LoVo (cell line): ENCODE measurements around the gene PGBD5.

ENCODE experiments used
- DNase-seq: peaks from one replicate; pipeline ENCODE4 v3.0.0-alpha.2; 2016; ENCODE audit warnings: low spot score

Gene PGBD5

GRCh38 chr1:230321741-230322420 is 104.3 kb downstream of the PGBD5 start:
- DNase-seq = no peak

- no peak for DNase-seq
Measured at GRCh38 chr1:230321341-230321740, 104.8 kb downstream of the PGBD5 start.

- DNase-seq = no peak
Measured at GRCh38 chr1:230320804-230321203, 105.3 kb downstream of the PGBD5 start.

GRCh38 chr1:230319014-230319747 is 107.0 kb downstream of the PGBD5 start:
- no peak for DNase-seq

GRCh38 chr1:230317823-230318819 is 108.0 kb downstream of the PGBD5 start:
- peak; percentile 27 for DNase-seq

- no peak for DNase-seq
Measured at GRCh38 chr1:230316864-230317745, 109.0 kb downstream of the PGBD5 start.

GRCh38 chr1:230315099-230315498 is 111.0 kb downstream of the PGBD5 start:
- no peak for DNase-seq

- DNase-seq = no peak
Measured at GRCh38 chr1:230314142-230314470, 112.0 kb downstream of the PGBD5 start.

- no peak for DNase-seq
Measured at GRCh38 chr1:230313453-230314141, 112.5 kb downstream of the PGBD5 start.

GRCh38 chr1:230312676-230313075 is 113.5 kb downstream of the PGBD5 start:
- DNase-seq = no peak

- peak; percentile 74 for DNase-seq
Measured at GRCh38 chr1:230310381-230311163, 115.6 kb downstream of the PGBD5 start.

GRCh38 chr1:230309646-230310177 is 116.4 kb downstream of the PGBD5 start:
- no peak for DNase-seq

- DNase-seq = no peak
Measured at GRCh38 chr1:230308821-230309220, 117.3 kb downstream of the PGBD5 start.

GRCh38 chr1:230308039-230308438 is 118.1 kb downstream of the PGBD5 start:
- DNase-seq = peak; percentile 80

- peak; percentile 37 for DNase-seq
Measured at GRCh38 chr1:230307213-230307612, 118.9 kb downstream of the PGBD5 start.

GRCh38 chr1:230306169-230306568 is 120.0 kb downstream of the PGBD5 start:
- DNase-seq = no peak

- DNase-seq = peak; percentile 12
Measured at GRCh38 chr1:230303822-230304221, 122.3 kb downstream of the PGBD5 start.

- DNase-seq = no peak
Measured at GRCh38 chr1:230303069-230303468, 123.1 kb downstream of the PGBD5 start.

GRCh38 chr1:230301822-230302221 is 124.3 kb downstream of the PGBD5 start:
- no peak for DNase-seq

- no peak for DNase-seq
Measured at GRCh38 chr1:230301322-230301721, 124.8 kb downstream of the PGBD5 start.
